ENCODE results near the gene GIT1. TPM values are rescaled to one million over a fixed set of nuclear protein-coding genes. Genes with fewer than 3 reads are reported as not detected.
"Not testable (repeated sequence)": the region's sequence is repeated elsewhere in the genome, so short reads cannot be mapped to it uniquely, and the experiment has no call there.

Gene GIT1
- total and polyA plus RNA-seq, 2 experiments from 2014 or later = 37.5 to 52.1 TPM

DNA sequence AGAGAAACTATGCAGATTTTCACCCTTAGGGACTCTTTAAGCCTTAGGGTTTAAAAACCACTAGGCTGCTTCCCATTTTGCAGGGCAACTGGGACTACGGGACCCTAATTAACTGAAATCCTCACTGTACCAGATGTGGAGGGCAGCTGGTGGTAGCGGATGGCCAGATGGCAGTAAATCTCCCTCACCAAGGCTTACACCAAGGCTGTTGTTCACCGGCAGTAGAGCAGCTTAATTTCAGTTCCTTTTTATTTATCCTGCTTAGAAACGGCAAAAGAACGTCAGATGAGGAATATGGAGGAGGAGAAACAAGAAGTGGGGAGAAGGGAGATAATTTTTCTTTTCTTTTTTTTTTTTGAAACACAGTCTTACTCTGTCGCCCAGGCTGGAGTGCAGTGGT lies 29.1 kb downstream of the GIT1 start:
- H3K4me1 ChIP-seq (ENCODE audit: low read depth) = no peaks in the 10 kb centered on the region
- H3K9me3 ChIP-seq (ENCODE audit: low read depth) = no peaks in the 10 kb centered on the region
- no peak overlapping the region for H3K27ac ChIP-seq
- no peaks in the 10 kb centered on the region for H3K36me3 ChIP-seq
- DNase-seq (ENCODE audit: low read depth in 1 of 2, low spot score in 1 of 2) = no peak
- TF ChIP-seq, protein P1, sequence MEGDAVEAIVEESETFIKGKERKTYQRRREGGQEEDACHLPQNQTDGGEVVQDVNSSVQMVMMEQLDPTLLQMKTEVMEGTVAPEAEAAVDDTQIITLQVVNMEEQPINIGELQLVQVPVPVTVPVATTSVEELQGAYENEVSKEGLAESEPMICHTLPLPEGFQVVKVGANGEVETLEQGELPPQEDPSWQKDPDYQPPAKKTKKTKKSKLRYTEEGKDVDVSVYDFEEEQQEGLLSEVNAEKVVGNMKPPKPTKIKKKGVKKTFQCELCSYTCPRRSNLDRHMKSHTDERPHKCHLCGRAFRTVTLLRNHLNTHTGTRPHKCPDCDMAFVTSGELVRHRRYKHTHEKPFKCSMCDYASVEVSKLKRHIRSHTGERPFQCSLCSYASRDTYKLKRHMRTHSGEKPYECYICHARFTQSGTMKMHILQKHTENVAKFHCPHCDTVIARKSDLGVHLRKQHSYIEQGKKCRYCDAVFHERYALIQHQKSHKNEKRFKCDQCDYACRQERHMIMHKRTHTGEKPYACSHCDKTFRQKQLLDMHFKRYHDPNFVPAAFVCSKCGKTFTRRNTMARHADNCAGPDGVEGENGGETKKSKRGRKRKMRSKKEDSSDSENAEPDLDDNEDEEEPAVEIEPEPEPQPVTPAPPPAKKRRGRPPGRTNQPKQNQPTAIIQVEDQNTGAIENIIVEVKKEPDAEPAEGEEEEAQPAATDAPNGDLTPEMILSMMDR (IDR thresholded peaks at IDR 0.05; ENCODE audit: low read depth, low read length) = no peak
- H3K4me3 ChIP-seq = no peak overlapping the region
- peaks cover 15% of the 10 kb centered on the region for H3K27me3 ChIP-seq

DNA sequence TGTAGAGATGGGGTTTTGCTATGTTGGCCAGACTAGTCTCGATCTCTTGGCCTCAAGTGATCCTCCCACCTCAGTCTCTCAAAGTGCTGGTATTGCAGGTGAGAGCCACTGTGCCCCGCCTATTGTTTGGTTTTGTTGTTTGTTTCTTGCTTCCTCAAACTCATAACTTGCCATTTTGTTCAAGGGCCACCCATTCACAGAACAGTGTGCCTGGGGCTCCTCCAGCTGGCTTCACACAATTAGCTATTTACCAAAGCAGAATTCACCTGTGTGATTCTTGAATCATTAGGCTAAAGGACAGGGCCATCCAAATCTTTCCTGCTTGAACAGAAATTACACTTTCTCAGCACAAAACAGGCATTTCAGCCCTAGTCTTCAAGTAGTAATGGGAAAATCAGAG lies 29.8 kb downstream of the GIT1 start:
- peaks cover 8% of the 10 kb centered on the region for H3K27me3 ChIP-seq
- TF ChIP-seq, protein P1 (IDR thresholded peaks at IDR 0.05; ENCODE audit: low read depth, low read length) = no peak
- no peaks in the 10 kb centered on the region for H3K36me3 ChIP-seq
- no peak overlapping the region for H3K4me3 ChIP-seq
- no peak overlapping the region for H3K27ac ChIP-seq
- no peak for DNase-seq (ENCODE audit: low read depth in 1 of 2, low spot score in 1 of 2)
- H3K9me3 ChIP-seq (ENCODE audit: low read depth) = no peaks in the 10 kb centered on the region
- H3K4me1 ChIP-seq (ENCODE audit: low read depth) = no peaks in the 10 kb centered on the region

DNA sequence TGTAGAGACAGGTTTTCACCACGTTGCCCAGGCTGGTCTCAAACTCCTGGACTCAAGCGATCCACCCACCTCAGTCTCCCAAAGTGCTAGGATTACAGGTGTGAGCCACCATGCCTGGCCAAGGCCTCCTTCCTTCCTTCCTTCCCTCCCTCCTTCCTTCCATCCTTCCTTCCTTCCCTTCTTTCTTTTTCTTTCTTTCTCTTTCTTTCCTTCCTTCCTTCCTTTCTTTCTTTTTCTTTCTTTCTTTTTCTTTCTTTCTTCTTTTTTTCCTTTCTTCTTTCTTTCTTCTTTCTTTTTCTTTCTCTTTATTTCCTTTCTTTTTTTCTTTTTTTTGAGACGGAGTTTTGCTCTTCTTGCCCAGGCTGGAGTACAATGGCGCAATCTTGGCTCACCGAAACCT lies 31.3 kb downstream of the GIT1 start:
- H3K4me1 ChIP-seq (ENCODE audit: low read depth); H3K27me3 ChIP-seq; H3K4me3 ChIP-seq; H3K27ac ChIP-seq; DNase-seq (ENCODE audit: low read depth in 1 of 2, low spot score in 1 of 2); H3K9me3 ChIP-seq (ENCODE audit: low read depth); H3K36me3 ChIP-seq: not testable (repeated sequence)

DNA sequence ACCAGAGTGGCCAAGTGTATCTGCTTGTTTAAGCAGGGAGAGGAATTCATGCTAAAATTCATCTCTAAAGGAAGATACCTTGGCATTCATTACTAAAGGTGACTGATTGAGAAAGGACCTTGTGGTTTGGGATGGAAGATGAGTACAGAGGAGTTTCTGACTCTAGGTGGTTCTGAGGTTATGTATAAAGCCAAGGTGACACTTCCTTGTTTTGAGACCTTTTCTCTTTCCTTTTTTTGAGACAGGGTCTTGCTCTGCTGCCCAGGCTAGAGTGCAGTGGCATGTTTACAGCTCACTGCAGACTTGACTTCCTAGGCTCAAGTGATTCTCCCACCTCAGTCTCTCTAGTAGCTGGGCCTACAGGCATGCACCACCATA lies 31.7 kb downstream of the GIT1 start:
- Histone ChIP-seq H3K27me3 (no peaks in the 10 kb centered on the region), H3K9me3 (ENCODE audit: low read depth) (no peaks in the 10 kb centered on the region), H3K4me1 (ENCODE audit: low read depth) (no peaks in the 10 kb centered on the region), H3K36me3 (no peaks in the 10 kb centered on the region), H3K27ac (no peak overlapping the region), H3K4me3 (no peak overlapping the region)
- DNase-seq (ENCODE audit: low read depth in 1 of 2, low spot score in 1 of 2) = no peak
- TF ChIP-seq, protein P1 (IDR thresholded peaks at IDR 0.05; ENCODE audit: low read depth, low read length) = no peak

DNA sequence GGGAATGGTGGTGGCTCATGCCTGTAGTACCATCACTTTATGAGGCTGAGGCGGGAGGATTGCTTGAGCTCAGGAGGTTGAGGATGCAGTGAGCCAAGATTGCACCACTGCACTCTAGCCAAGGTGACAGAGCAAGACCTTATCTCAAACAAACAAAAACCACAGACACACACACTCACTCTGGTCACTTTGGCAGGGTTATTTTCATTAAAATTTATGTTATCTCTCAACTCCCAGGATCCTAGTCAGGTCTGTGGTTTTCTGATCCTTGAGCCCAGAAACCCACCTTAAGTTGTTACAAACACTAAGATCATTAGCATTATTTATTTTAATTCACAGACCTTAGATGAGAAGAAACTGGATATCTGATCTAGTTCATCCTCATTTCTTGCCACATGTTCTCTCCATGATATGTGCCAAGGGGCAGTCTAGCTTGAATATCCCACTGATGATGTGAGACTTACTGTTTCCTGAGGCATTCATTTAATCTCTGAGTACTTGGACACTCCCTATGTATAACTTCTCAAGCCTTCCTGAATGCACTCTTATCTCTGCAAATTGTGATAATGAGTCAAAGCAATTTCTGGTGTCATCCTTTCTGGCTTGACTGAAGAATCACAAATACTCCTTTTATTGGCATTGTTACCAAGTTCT lies 32.2 kb downstream of the GIT1 start:
- Histone ChIP-seq H3K27me3 (no peaks in the 10 kb centered on the region), H3K36me3 (no peaks in the 10 kb centered on the region), H3K4me1 (ENCODE audit: low read depth) (no peaks in the 10 kb centered on the region), H3K9me3 (ENCODE audit: low read depth) (no peaks in the 10 kb centered on the region), H3K4me3 (no peak overlapping the region), H3K27ac (no peak overlapping the region)
- DNase-seq (ENCODE audit: low read depth in 1 of 2, low spot score in 1 of 2) = peak in 1 of 2 donors; percentile 54
- TF ChIP-seq, protein P1 (IDR thresholded peaks at IDR 0.05; ENCODE audit: low read depth, low read length) = no peak

DNA sequence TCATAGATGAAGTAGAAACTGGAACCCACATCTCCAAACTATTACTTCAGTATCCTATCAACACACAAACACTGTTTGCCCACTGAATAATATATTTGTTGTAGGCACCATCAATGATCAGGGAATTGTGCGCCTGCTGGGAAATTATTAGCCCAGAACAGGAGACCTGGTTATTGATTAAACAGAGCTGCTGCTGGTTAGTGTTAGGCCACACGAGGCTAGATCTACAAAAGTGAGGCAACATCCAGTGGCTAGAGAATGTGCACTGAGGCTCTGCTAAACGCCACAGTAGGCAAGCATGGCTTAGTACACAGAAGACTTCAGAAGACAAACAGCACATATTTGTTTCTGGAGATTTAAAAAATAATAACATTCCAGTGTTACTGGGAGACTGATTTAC lies 33.6 kb downstream of the GIT1 start:
- no peaks in the 10 kb centered on the region for H3K36me3 ChIP-seq
- no peak overlapping the region for H3K27ac ChIP-seq
- no peak for DNase-seq (ENCODE audit: low read depth in 1 of 2, low spot score in 1 of 2)
- H3K4me1 ChIP-seq (ENCODE audit: low read depth) = no peaks in the 10 kb centered on the region
- no peaks in the 10 kb centered on the region for H3K9me3 ChIP-seq (ENCODE audit: low read depth)
- TF ChIP-seq, protein P1 (IDR thresholded peaks at IDR 0.05; ENCODE audit: low read depth, low read length) = no peak
- H3K4me3 ChIP-seq = no peak overlapping the region
- no peaks in the 10 kb centered on the region for H3K27me3 ChIP-seq
